ENCODE measurements around the gene CYTH2. TPM values are rescaled to one million over a fixed set of nuclear protein-coding genes. Genes with fewer than 3 reads are reported as not detected.

The CYTH2 gene
- total RNA-seq, 1 donor from 2014 or later: 67.1 TPM

- Mint-ChIP-seq H3K9me3 (ENCODE audit: unreplicated experiment) (peaks cover 6% of the 10 kb centered on the region), H3K4me1 (ENCODE audit: low read depth, unreplicated experiment) (peaks cover 7% of the 10 kb centered on the region), H3K36me3 (ENCODE audit: low read depth, unreplicated experiment) (peaks cover 7% of the 10 kb centered on the region), H3K27me3 (ENCODE audit: low read depth, unreplicated experiment) (peaks cover 3% of the 10 kb centered on the region), H3K27ac (ENCODE audit: unreplicated experiment) (no peak overlapping the region), H3K4me3 (ENCODE audit: unreplicated experiment) (no peak overlapping the region)
- Histone ChIP-seq H3K27ac (ENCODE audit: low read depth, low read length) (no peak overlapping the region), H3K79me2 (ENCODE audit: insufficient read depth, low read length) (no peaks in the 10 kb centered on the region), H2AFZ (ENCODE audit: low read depth, low read length) (no peak overlapping the region), H3K4me3 (ENCODE audit: insufficient read depth, low read depth, low read length) (no peak overlapping the region), H3K9ac (ENCODE audit: low read length) (no peak overlapping the region), H3K36me3 (ENCODE audit: insufficient read depth, low read length) (no peaks in the 10 kb centered on the region), H3K4me1 (ENCODE audit: insufficient read depth, low read length) (no peaks in the 10 kb centered on the region), H3K4me2 (ENCODE audit: low read length) (no peak overlapping the region), H4K20me1 (ENCODE audit: insufficient read depth, low read length) (no peaks in the 10 kb centered on the region), H3K9me3 (ENCODE audit: insufficient read depth, low read depth, low read length) (peaks cover 3% of the 10 kb centered on the region), H3K27me3 (ENCODE audit: insufficient read depth, low read length) (no peaks in the 10 kb centered on the region)
- no peak for FAIRE-seq
- TF ChIP-seq CTCF (IDR thresholded peaks at IDR 0.05; ENCODE audit: insufficient read depth, low read depth, low read length) (no peak), EZH2 (IDR thresholded peaks at IDR 0.05; ENCODE audit: insufficient read depth, low read length) (no peak)
- DNase-seq (ENCODE audit: low read depth): no peak
Observed at GRCh38 chr19:48520134-48520533, 51.0 kb downstream of the CYTH2 start.

- Histone ChIP-seq H4K20me1 (ENCODE audit: insufficient read depth, low read length) (no peaks in the 10 kb centered on the region), H3K36me3 (ENCODE audit: insufficient read depth, low read length) (no peaks in the 10 kb centered on the region), H3K27ac (ENCODE audit: low read depth, low read length) (no peak overlapping the region), H3K9ac (ENCODE audit: low read length) (no peak overlapping the region), H3K4me1 (ENCODE audit: insufficient read depth, low read length) (no peaks in the 10 kb centered on the region), H3K4me2 (ENCODE audit: low read length) (no peak overlapping the region), H2AFZ (ENCODE audit: low read depth, low read length) (no peak overlapping the region), H3K27me3 (ENCODE audit: insufficient read depth, low read length) (no peaks in the 10 kb centered on the region), H3K4me3 (ENCODE audit: insufficient read depth, low read depth, low read length) (no peak overlapping the region), H3K79me2 (ENCODE audit: insufficient read depth, low read length) (no peaks in the 10 kb centered on the region), H3K9me3 (ENCODE audit: insufficient read depth, low read depth, low read length) (peaks cover 9% of the 10 kb centered on the region)
- Mint-ChIP-seq H3K27me3 (ENCODE audit: low read depth, unreplicated experiment) (peaks cover 3% of the 10 kb centered on the region), H3K4me3 (ENCODE audit: unreplicated experiment) (no peak overlapping the region), H3K9me3 (ENCODE audit: unreplicated experiment) (peaks cover 19% of the 10 kb centered on the region), H3K4me1 (ENCODE audit: low read depth, unreplicated experiment) (no peaks in the 10 kb centered on the region), H3K27ac (ENCODE audit: unreplicated experiment) (no peak overlapping the region), H3K36me3 (ENCODE audit: low read depth, unreplicated experiment) (peaks cover 7% of the 10 kb centered on the region)
- TF ChIP-seq EZH2 (IDR thresholded peaks at IDR 0.05; ENCODE audit: insufficient read depth, low read length) (no peak), CTCF (IDR thresholded peaks at IDR 0.05; ENCODE audit: insufficient read depth, low read depth, low read length) (no peak)
- FAIRE-seq: no peak
- DNase-seq (ENCODE audit: low read depth): no peak
Observed at GRCh38 chr19:48524221-48524620, 55.1 kb downstream of the CYTH2 start.

DNA sequence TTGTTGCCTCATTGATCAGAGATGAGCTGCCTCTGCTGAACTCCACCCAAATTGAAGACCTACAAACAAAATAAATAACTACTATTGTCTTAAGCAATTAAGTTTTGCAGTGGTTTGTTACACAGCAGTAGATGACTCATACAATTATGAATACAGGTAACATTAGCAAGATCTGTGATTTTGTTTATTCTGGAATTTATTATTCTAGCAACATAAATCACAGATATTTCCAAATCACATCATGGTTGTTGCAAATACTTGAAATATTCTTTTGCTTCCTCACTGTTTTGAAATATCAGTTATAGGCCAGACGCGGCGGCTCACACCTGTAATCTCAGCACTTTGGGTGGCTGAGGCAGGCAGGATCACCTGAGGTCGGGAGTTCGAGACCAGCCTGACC is 55.6 kb downstream of the CYTH2 start:
- Mint-ChIP-seq H3K27me3 (ENCODE audit: low read depth, unreplicated experiment) (peaks cover 3% of the 10 kb centered on the region), H3K4me1 (ENCODE audit: low read depth, unreplicated experiment) (no peaks in the 10 kb centered on the region), H3K9me3 (ENCODE audit: unreplicated experiment) (peaks cover 19% of the 10 kb centered on the region), H3K4me3 (ENCODE audit: unreplicated experiment) (no peak overlapping the region), H3K27ac (ENCODE audit: unreplicated experiment) (no peak overlapping the region), H3K36me3 (ENCODE audit: low read depth, unreplicated experiment) (peaks cover 7% of the 10 kb centered on the region)
- no peaks in the 10 kb centered on the region for H3K27me3 ChIP-seq (ENCODE audit: insufficient read depth, low read length)
- no peak overlapping the region for H2AFZ ChIP-seq (ENCODE audit: low read depth, low read length)
- peaks cover 10% of the 10 kb centered on the region for H3K9me3 ChIP-seq (ENCODE audit: insufficient read depth, low read depth, low read length)
- H3K9ac ChIP-seq (ENCODE audit: low read length): no peak overlapping the region
- H4K20me1 ChIP-seq (ENCODE audit: insufficient read depth, low read length): no peaks in the 10 kb centered on the region
- TF ChIP-seq EZH2 (IDR thresholded peaks at IDR 0.05; ENCODE audit: insufficient read depth, low read length): no peak
- TF ChIP-seq CTCF (IDR thresholded peaks at IDR 0.05; ENCODE audit: insufficient read depth, low read depth, low read length): no peak
- DNase-seq (ENCODE audit: low read depth): no peak
- H3K79me2 ChIP-seq (ENCODE audit: insufficient read depth, low read length): no peaks in the 10 kb centered on the region
- H3K27ac ChIP-seq (ENCODE audit: low read depth, low read length): no peak overlapping the region
- H3K4me1 ChIP-seq (ENCODE audit: insufficient read depth, low read length): no peaks in the 10 kb centered on the region
- no peak for FAIRE-seq
- no peak overlapping the region for H3K4me2 ChIP-seq (ENCODE audit: low read length)
- H3K36me3 ChIP-seq (ENCODE audit: insufficient read depth, low read length): no peaks in the 10 kb centered on the region
- no peak overlapping the region for H3K4me3 ChIP-seq (ENCODE audit: insufficient read depth, low read depth, low read length)

Data from astrocyte (in vitro differentiated cells and primary cell).